ENCODE data around the gene WDR20.
A peak's percentile ranks its signal among the peaks of the same experiment; 100 is the strongest.

The WDR20 gene

GRCh38 chr14:102197317-102197853 is 57.7 kb downstream of the WDR20 start:
- DNase-seq = peak; percentile 20

DNA sequence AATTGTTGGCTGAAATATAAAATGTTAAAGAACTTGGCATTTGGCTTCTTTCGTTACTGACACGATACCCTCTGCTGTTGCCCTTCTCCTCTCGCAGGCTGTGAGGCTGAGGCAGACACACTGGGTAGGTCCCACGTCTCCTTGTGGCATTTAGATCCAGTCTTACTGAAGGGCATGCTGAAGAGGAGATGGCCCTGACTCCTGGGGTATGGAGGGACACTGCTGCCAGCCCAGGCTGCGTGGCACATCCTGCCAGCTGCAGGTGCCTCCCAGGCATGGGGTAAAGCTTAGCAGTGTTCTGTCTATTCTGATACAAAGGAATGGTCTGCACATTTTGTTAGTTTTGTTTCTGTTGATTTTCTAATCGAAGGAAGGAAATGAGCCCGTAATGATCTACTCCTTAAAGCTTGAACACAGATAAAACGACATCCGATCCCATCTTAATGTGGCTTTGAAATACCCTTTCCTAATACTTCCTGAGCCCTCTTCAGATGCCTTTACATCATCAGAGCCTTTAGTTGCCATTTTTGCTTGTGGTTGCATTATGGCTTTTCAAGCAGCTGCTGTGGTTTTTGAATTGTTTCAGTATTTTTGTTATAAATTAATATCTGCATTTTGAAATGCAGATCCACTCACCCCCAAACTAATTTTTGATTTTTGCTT is 61.1 kb downstream of the WDR20 start:
- DNase-seq = no peak

DNA sequence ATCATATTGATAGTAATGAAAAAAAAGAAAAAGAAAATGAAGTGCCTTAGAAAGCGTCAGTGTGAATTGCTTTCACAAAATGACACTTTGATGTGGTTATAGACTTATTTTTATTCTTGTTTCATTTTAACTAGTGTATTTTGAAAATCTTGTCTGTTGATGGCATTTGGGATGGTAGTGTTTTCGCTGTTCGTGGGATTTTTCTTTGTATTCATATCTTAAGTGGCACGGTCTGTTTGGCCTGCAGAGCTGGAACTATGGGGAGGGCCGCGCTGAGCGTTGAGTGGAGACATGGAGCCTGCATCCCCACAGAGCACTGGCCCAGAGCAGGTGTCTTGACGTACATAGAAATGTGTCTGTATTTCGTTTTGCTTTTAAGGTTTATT is 61.6 kb downstream of the WDR20 start:
- no peak for DNase-seq

GRCh38 chr14:102201776-102202175 is 62.1 kb downstream of the WDR20 start:
- DNase-seq = no peak

DNA sequence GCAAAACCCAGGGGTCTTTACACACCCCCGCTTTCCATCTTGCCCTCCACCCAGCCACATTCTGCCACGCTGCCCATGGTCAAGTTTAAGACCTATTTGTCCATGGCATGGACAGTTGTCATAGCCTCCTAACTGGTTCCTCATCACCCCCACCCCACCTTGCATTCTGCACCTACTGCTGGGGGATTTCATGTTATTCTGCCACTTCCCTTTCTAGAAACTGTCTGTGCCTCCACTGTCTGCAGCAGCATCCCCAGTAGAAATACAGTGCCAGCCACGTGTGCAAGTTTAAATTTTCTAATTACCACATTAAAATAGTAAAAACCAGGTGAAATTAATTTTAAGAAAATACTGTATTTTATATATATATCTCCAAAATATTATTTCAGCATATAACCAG is 63.2 kb downstream of the WDR20 start:
- DNase-seq = no peak

DNA sequence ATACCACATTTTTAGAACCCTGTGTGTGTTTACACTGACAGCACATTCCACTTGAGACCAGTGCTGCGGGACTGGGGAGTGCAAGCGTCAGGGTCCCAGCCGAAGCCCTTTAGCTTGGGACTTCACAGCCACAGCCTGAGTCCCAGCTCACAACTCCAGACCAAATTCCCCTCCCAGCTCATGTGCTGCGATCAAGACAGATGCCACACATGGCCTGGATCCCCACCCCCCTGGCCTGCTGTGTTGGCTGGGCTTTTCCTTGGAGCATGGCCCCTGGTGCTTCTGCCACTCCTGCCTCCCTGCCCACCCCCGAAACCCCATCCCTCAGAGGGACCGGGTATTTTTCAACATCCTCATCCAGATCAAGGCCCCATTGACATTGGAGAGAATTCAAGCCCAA is 63.7 kb downstream of the WDR20 start:
- no peak for DNase-seq

DNA sequence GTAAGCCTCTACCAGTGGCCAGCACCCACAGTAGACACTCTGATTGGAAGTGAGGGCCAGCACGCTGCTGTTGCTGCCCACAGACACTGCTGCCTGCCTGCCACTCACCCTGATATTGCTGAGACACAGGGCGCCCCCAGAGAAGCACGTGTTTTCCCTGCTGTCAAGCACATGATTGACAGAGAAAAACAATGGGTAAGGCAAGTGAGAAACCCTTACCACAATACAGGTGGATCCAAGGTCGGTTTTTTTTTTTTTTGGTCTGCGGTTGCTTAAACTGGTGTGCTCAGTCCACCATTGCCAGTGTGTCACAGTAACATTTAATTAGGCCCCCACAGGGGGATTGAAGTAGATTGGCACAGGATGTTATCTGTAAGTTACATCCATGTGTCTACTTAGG is 65.9 kb downstream of the WDR20 start:
- DNase-seq = no peak

- DNase-seq = no peak
Measured at GRCh38 chr14:102206918-102207317, 67.2 kb downstream of the WDR20 start.

DNA sequence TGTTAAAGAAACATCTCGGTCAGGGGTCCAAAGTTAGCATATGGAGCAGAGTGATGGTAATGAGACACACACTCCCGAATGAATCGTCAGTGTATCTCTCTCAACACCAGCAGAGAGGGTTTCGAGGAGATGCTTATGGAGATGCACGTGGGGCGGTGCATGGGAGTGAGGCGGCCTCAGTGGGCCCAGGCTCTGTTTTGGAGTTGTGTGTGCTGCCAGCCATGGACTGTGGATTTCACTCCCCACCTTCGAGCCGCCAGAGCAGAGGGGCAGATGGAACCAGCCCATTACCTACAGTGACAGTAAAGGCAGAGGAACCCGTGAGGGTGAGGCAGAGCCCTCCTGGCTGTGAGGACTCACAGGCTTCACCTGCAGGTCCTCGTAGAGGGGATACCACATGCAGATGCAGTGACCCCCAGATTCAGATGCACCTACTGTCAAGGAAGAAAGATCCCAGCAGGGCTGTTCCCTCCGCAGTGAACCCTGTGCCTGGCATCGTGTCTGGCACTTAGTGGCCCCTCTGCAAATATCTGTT is 68.2 kb downstream of the WDR20 start:
- no peak for DNase-seq

DNA sequence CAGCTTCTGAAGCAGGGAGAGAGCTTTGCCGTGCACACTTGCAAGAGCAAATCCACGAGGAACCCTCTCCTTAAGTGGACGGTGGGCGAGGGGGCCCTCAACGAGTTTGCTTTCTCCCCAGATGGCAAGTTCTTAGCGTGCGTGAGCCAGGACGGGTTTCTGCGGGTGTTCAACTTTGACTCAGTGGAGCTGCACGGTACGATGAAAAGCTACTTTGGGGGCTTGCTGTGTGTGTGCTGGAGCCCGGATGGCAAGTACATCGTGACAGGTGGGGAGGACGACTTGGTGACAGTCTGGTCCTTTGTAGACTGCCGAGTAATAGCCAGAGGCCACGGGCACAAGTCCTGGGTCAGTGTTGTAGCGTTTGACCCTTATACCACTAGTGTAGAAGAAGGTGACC is 69.0 kb downstream of the WDR20 start:
- DNase-seq = no peak

DNA sequence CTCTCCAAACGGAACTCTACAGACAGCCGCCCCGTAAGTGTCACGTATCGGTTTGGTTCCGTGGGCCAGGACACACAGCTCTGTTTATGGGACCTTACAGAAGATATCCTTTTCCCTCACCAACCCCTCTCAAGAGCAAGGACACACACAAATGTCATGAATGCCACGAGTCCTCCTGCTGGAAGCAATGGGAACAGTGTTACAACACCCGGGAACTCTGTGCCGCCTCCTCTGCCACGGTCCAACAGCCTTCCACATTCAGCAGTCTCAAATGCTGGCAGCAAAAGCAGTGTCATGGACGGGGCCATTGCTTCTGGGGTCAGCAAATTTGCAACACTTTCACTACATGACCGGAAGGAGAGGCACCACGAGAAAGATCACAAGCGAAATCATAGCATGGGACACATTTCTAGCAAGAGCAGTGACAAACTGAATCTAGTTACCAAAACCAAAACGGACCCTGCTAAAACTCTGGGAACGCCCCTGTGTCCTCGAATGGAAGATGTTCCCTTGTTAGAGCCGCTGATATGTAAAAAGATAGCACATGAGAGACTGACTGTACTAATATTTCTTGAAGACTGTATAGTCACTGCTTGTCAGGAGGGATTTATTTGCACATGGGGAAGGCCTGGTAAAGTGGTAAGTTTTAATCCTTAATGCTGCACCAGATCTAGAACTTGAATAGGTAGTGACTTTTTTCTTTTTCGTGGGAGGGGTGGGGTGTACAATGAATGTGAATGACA is 69.7 kb downstream of the WDR20 start:
- DNase-seq = peak; percentile 4

- no peak for DNase-seq
Measured at GRCh38 chr14:102210421-102211042, 70.8 kb downstream of the WDR20 start.

DNA sequence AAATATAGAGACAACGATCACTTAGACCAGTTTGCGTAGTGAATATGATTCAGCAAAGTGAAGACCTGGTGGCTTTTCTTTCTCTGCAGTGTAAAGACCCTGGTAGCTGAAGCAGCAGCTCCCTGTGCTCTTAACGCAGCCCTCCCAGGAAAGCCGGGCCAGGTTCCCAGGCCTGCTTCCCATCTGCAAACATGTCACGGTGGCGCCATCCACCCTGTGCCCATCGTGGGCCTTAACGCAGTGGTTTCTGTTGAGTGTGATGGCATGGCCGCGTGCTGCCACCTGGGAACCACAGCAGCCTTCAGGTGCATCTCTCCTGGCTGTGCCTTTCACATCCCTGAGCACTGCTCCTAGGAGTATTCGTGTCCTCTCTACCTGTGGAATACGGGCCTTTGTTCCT is 71.5 kb downstream of the WDR20 start:
- DNase-seq = no peak

DNA sequence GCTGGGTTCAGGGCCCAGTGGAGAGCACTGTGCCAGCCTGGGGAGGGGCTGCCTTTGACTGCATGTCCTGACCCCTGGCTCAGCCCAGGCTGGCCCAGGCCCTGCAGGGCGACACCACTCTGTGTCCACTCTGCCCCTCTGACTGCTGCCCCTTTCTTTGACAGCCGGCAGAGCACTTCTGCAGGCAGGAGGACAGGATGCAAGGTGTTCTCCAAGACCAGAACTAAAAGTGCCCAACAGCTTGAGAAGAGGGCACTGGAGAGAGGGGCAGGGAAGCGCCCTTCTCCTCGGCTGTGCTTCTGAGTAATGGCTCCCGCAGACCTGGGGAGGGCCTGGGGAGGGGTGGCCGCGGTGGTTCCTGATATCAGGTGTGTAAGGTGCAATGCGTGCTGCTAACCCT is 72.7 kb downstream of the WDR20 start:
- DNase-seq = no peak

DNA sequence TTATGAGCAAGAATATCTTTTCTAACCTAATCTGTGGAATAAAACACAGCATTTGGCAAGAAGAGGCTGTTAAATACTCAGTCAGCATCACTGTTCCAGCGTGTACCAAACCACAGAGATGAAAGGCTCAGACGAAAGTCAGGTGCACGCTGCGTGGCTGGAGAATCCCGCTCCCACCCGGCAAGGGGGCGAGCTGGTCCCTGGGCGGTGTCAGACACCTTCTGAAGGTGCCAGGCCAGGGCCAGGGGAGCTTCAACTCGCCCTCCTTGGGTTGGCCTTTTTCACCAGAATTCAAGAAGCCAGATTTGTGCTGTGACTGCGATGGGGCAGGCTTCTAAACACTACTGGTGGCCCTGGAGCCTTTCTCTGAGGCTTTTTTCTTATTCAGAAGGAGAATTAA is 73.1 kb downstream of the WDR20 start:
- DNase-seq = no peak

- DNase-seq = no peak
Measured at GRCh38 chr14:102213470-102213869, 73.8 kb downstream of the WDR20 start.

GRCh38 chr14:102213984-102214658 is 74.4 kb downstream of the WDR20 start:
- no peak for DNase-seq

- peak; percentile 10 for DNase-seq
Measured at GRCh38 chr14:102215071-102215470, 75.4 kb downstream of the WDR20 start.

DNA sequence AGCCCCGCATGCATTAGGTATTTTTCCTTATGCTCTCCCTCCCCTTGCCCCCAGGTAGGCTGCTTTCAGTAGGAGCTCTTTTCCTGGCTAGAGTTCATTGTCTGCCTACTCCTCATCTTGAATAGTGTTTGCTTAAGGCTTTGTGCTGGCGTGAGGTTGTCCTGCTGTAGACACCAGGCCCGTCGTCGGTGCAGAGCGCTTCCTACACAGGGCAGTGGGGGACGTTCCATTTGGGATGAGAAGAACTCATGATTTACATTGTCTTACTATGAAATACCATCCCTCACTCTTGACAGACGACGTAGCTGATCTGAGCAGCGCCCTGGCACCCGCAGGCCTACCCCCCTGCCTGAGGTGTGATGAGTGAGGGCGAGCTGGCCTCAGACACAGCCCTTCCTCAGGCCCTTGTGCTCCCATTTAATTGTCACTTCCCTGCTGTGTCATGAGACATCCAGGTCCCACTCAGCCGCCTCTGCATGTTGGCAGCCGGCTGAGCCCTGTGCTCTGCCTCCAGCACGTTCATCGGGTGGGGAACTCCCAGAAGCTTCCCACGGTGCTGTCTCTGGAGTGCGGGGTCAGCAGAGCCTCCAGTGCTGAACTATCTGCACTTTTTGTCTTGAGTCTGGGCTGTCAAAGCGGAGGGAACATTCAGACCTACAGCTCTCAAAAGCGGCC is 76.0 kb downstream of the WDR20 start:
- DNase-seq = no peak

DNA sequence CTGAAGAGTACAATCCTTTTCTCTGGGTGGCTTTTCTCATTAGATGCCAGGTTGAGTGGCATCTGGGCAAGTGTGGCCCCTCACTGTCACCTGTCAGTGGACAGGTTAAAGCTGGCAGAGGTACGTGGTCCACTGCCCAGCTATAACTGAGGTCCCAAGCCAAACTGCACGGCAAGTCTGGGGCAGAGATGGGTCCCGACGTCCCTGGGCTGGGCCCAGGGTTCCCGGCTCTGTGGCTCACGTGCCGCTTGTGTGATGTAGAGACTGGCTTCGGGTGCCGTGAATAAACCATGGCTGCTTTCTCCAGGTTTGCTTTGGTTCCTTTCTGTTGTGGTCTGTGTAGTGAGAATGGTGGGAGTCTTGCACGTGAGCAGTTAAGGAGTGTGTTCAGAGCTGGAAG is 77.7 kb downstream of the WDR20 start:
- DNase-seq = no peak

DNA sequence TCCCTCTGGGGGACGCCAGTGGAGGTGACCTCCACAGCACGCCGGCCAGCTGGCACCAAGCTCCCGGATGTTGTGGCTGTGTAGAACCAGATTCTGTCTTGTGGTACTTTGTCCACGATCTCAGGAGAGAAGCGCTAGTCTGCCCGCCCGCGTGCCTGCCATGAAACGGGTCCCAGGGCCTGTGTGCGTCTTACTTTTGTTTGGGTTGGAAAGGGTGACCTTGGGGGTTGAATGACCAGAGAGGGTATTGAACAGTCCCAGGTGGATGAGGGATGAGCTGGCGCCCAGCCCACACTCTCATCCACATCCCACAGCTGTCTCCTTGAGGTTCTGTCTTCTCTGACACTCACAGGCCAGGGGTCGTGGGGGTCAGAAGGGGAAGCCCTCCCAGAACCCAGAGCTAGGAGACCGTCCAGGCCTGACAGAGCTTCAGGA is 78.3 kb downstream of the WDR20 start:
- DNase-seq = no peak

DNA sequence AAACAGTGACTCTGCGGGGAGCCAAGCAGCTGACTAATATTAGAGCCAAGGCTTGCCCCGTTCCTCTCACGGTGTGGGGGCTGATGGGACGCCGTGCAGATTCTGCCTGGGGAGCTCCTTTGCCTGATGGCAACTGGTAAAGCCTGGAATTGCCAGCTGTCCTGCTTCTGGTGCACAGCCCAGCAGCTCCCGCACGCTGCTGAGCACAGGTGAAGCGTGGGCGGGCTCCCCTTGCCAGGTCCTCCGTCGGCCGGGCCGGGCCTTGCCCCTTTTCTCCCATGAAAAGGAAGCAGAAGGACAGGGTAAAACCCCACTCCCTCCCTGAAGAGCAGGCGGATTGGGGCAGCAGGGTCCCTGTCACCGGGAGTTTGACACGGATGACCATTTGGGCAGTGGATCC is 79.0 kb downstream of the WDR20 start:
- no peak for DNase-seq

All from fibroblast of skin of abdomen (primary cell).